ENCODE data around the gene RDH8. TPM values are rescaled to one million over a fixed set of nuclear protein-coding genes. Genes with fewer than 3 reads are reported as not detected.

Gene RDH8
- total and polyA plus RNA-seq, 2 donors (not counting 3 experiments of a cell fraction or from before 2014, with no cell fraction given), result not detected

DNA sequence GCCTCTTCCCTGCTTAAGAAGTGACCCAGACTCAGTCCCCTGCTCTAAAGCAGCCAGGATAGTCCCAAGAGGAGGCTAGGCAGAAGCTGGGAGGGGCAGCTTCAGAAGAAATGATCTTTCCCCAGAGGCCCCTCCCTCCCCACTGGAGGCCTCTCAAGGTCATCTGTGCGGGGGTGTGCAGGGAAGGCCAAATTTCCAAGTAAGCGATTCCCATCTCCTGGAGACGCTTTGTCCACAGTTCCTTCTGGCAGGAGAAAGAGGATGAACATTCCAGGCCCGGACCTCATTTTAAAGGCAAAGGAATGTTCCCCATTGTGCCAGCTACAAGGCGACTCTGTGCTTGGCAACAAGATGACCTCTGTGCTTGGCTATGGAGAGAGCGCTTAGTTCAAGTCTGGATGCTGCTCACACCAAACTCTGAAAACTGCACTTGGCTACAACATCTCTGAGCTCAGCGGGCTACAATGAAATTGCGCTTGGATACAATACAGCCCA, 26.4 kb upstream of the RDH8 start:
- H3K9me1 ChIP-seq (replicated peaks; ENCODE audit: control insufficient read depth, extremely low read depth, insufficient read depth, low read length), result no peaks in the 10 kb centered on the region
- H3K4me1 ChIP-seq (ENCODE audit: control insufficient read depth, extremely low read depth, insufficient read depth, low read length), result no peaks in the 10 kb centered on the region
- intact Hi-C loops (cut with micrococcal nuclease), result no loop called here
- no peak for TF ChIP-seq MAX (IDR thresholded peaks at IDR 0.05; ENCODE audit: insufficient read depth, insufficient read length)
- no peak for TF ChIP-seq FOS (IDR thresholded peaks at IDR 0.05; ENCODE audit: borderline replicate concordance, insufficient read depth, low read length)
- no peak for TF ChIP-seq JUN (IDR thresholded peaks at IDR 0.05; ENCODE audit: borderline replicate concordance, insufficient read depth, insufficient read length, low read depth)
- TF ChIP-seq POLR2AphosphoS5 (IDR thresholded peaks at IDR 0.05; ENCODE audit: insufficient read depth, low read depth, low read length), result no peak
- no peak for TF ChIP-seq CTCF (IDR thresholded peaks at IDR 0.05; ENCODE audit: extremely low read depth in 1 of 2, insufficient read depth in 1 of 2, low read depth in 1 of 2, low read length in 2 of 2)
- no peak for TF ChIP-seq MYC (IDR thresholded peaks at IDR 0.05; ENCODE audit: low read depth, low read length)
- no peak for TF ChIP-seq EZH2 (IDR thresholded peaks at IDR 0.05; ENCODE audit: borderline replicate concordance, low read depth, low read length, severe bottlenecking)
- no peak for TF ChIP-seq GATA2 (IDR thresholded peaks at IDR 0.05; ENCODE audit: insufficient read depth, insufficient read length, low read depth, low read length)
- dilution Hi-C loops (cut with MboI; ENCODE audit: extremely low pct_ligation_motif_present, low sequenced_read_pairs), result no loop called here
- H3K36me3 ChIP-seq (ENCODE audit: control insufficient read depth in 2 of 2, extremely low read depth in 1 of 2, insufficient read depth in 2 of 2, low read length in 2 of 2), result no peaks in the 10 kb centered on the region
- H3K9ac ChIP-seq (replicated peaks; ENCODE audit: extremely low read depth, insufficient read depth, low read length), result no peak overlapping the region
- POLR2A ChIA-PET, result interaction anchor here (0.5 kb wide), 1 partner anchor 331 kb away, joined by 9 read pairs; no protein-coding TSS in a partner anchor
- H3K27ac ChIP-seq (ENCODE audit: insufficient read depth, low read depth, low read length), result no peak overlapping the region
- no peak overlapping the region for H3K4me3 ChIP-seq (replicated peaks in 1 of 3; ENCODE audit: insufficient read depth in 1 of 3, low read depth in 1 of 3, low read length in 3 of 3)
- H3K27me3 ChIP-seq (ENCODE audit: control insufficient read depth in 2 of 2, insufficient read depth in 2 of 2, low read length in 2 of 2), result no peaks in the 10 kb centered on the region
- FAIRE-seq (no peak), DNase-seq (ENCODE audit: low read depth, low spot score) (no peak)
- no peaks in the 10 kb centered on the region for H3K79me2 ChIP-seq (ENCODE audit: control insufficient read depth, insufficient read depth, low read length)
- no peak overlapping the region for H2AFZ ChIP-seq (ENCODE audit: low read depth, low read length)
- H3K4me2 ChIP-seq (ENCODE audit: insufficient read depth, low read length), result no peak overlapping the region
- CTCF ChIA-PET, result interaction anchor here (0.9 to 9.7 kb wide), 4 partner anchors 13 to 54 kb away, joined by 3 to 69 read pairs (median 4); no protein-coding TSS in a partner anchor
- H4K20me1 ChIP-seq (replicated peaks; ENCODE audit: control insufficient read depth, extremely low read depth, insufficient read depth, low read length), result peaks cover 2% of the 10 kb centered on the region
- BruUV-seq (replicated peaks), result no TSS peak
- no peaks in the 10 kb centered on the region for H3K9me3 ChIP-seq (replicated peaks; ENCODE audit: control insufficient read depth, insufficient read depth, low read length)

Data from endothelial cell of umbilical vein (primary cell).